ENCODE results near the gene MRPL36.

GRCh38 chr5:1815881-1816292 is 16.2 kb upstream of the MRPL36 start:
- TF ChIP-seq CTCF (optimal IDR thresholded peaks at IDR 0.05 in 1 of 3, IDR thresholded peaks at IDR 0.05 in 1 of 3, conservative IDR thresholded peaks at IDR 0.05 in 1 of 3; ENCODE audit: extremely low read depth in 1 of 3, insufficient read depth in 2 of 3, low read length in 3 of 3), result no peak
- no peak for TF ChIP-seq EZH2 (IDR thresholded peaks at IDR 0.05; ENCODE audit: low read length)

Data from keratinocyte (primary cell).